ENCODE data around the gene PTCH1. TPM values are rescaled to one million over a fixed set of nuclear protein-coding genes. Genes with fewer than 3 reads are reported as not detected.

The PTCH1 gene
- total and polyA plus RNA-seq, 7 donors, result 0.81 to 7.5 (median 3.5) TPM

- H3K36me3 ChIP-seq (ENCODE audit: insufficient read depth in 1 of 2, low read depth in 1 of 2), result peaks cover 0 to 78% of the 10 kb centered on the region in 2 donors
- peaks cover 9% of the 10 kb centered on the region for H3K4me1 ChIP-seq
- peak; percentile 42 to 69 for DNase-seq
- intact Hi-C loops (cut with DNase I), result loop anchor here in 1 of 2 donors (2.0 kb wide), 1 partner anchor 44 kb away; no protein-coding TSS in a partner anchor
- no peak overlapping the region for H3K27ac ChIP-seq
- H3K9me3 ChIP-seq, result no peaks in the 10 kb centered on the region
- H3K27me3 ChIP-seq (ENCODE audit: insufficient read depth in 3 of 3, low read length in 2 of 3), result no peaks in the 10 kb centered on the region
- no peak for TF ChIP-seq CTCF (IDR thresholded peaks at IDR 0.05)
- 32 to 39% (median 38%) methylated on average over 30 of the region's 30 CpGs for WGBS, 3 donors
- peak; percentile 58 to 81 (median 71) for ATAC-seq
- H3K4me3 ChIP-seq, result peak overlapping the region; percentile 43
These were observed 54.3 kb downstream of the PTCH1 start for GRCh38 chr9:95462249-95463147.

GRCh38 chr9:95461448-95462248 is 55.1 kb downstream of the PTCH1 start:
- no peak for TF ChIP-seq CTCF (IDR thresholded peaks at IDR 0.05)
- no peak overlapping the region for H3K27ac ChIP-seq
- no peaks in the 10 kb centered on the region for H3K27me3 ChIP-seq (ENCODE audit: insufficient read depth in 3 of 3, low read length in 2 of 3)
- H3K36me3 ChIP-seq (ENCODE audit: insufficient read depth in 1 of 2, low read depth in 1 of 2), result peaks cover 0 to 78% of the 10 kb centered on the region in 2 donors
- DNase-seq, result no peak
- 79 to 85% (median 80%) methylated on average over 17 of the region's 17 CpGs for WGBS, 3 donors
- H3K9me3 ChIP-seq, result no peaks in the 10 kb centered on the region
- ATAC-seq, result no peak
- no peak overlapping the region for H3K4me3 ChIP-seq
- intact Hi-C loops (cut with DNase I), result loop anchor here in 1 of 2 donors (2.0 kb wide), 1 partner anchor 45 kb away; no protein-coding TSS in a partner anchor
- peaks cover 9% of the 10 kb centered on the region for H3K4me1 ChIP-seq

GRCh38 chr9:95460518-95461164 is 56.1 kb downstream of the PTCH1 start:
- 92 to 94% (median 93%) methylated on average over 13 of the region's 13 CpGs for WGBS, 3 donors
- ATAC-seq (no peak), DNase-seq (no peak)
- Histone ChIP-seq H3K4me1 (peaks cover 9% of the 10 kb centered on the region), H3K27ac (no peak overlapping the region), H3K9me3 (no peaks in the 10 kb centered on the region), H3K36me3 (ENCODE audit: insufficient read depth in 1 of 2, low read depth in 1 of 2) (peaks cover 0 to 78% of the 10 kb centered on the region in 2 donors), H3K4me3 (no peak overlapping the region), H3K27me3 (ENCODE audit: insufficient read depth in 3 of 3, low read length in 2 of 3) (no peaks in the 10 kb centered on the region)
- no peak for TF ChIP-seq CTCF (IDR thresholded peaks at IDR 0.05)
- intact Hi-C loops (cut with DNase I), result no loop called here

- Histone ChIP-seq H3K27ac (no peak overlapping the region), H3K4me3 (no peak overlapping the region), H3K36me3 (ENCODE audit: insufficient read depth in 1 of 2, low read depth in 1 of 2) (peaks cover 0 to 81% of the 10 kb centered on the region in 2 donors), H3K27me3 (ENCODE audit: insufficient read depth in 3 of 3, low read length in 2 of 3) (no peaks in the 10 kb centered on the region), H3K9me3 (no peaks in the 10 kb centered on the region), H3K4me1 (peaks cover 9% of the 10 kb centered on the region)
- ATAC-seq, result no peak
- intact Hi-C loops (cut with DNase I), result no loop called here
- 90 to 92% (median 90%) methylated on average over 19 of the region's 19 CpGs for WGBS, 3 donors
- TF ChIP-seq CTCF (IDR thresholded peaks at IDR 0.05), result no peak
- DNase-seq, result no peak
These were observed 56.8 kb downstream of the PTCH1 start for GRCh38 chr9:95459851-95460517.
